ENCODE data around the gene PDCD7. TPM values are rescaled to one million over a fixed set of nuclear protein-coding genes. Genes with fewer than 3 reads are reported as not detected.

The PDCD7 gene
- total and polyA plus RNA-seq, 2 of the 13 experiments (the other 11 are each of a cell fraction or from before 2014, with no cell fraction given), result 10.1 to 14.7 TPM

DNA sequence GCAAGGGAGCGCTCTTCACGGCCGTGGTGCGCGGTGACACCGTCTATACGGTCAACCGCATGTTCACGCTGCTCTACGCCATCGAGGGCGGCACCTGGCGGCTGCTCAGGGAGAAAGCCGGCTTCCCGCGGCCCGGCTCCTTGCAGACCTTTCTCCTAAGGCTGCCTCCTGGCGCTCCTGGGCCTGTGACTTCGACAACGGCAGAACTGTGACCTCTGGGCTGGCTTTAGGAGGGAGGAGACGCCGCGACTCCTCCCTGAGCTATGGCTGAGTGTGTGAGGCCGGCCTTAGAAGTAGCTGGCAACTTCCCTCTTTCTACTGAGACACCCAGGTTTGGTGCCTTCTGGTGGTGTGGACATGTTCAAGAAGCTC, 55.6 kb downstream of the PDCD7 start (continued):
- TF ChIP-seq, protein P1, sequence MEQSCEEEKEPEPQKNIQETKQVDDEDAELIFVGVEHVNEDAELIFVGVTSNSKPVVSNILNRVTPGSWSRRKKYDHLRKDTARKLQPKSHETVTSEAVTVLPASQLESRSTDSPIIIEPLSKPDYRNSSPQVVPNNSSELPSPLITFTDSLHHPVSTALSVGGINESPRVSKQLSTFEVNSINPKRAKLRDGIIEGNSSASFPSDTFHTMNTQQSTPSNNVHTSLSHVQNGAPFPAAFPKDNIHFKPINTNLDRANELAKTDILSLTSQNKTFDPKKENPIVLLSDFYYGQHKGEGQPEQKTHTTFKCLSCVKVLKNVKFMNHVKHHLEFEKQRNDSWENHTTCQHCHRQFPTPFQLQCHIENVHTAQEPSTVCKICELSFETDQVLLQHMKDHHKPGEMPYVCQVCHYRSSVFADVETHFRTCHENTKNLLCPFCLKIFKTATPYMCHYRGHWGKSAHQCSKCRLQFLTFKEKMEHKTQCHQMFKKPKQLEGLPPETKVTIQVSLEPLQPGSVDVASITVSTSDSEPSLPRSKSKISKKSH (CRISPR knock-in tag; IDR thresholded peaks at IDR 0.05; ENCODE audit: borderline replicate concordance), result no peak
- TF ChIP-seq, protein P2, sequence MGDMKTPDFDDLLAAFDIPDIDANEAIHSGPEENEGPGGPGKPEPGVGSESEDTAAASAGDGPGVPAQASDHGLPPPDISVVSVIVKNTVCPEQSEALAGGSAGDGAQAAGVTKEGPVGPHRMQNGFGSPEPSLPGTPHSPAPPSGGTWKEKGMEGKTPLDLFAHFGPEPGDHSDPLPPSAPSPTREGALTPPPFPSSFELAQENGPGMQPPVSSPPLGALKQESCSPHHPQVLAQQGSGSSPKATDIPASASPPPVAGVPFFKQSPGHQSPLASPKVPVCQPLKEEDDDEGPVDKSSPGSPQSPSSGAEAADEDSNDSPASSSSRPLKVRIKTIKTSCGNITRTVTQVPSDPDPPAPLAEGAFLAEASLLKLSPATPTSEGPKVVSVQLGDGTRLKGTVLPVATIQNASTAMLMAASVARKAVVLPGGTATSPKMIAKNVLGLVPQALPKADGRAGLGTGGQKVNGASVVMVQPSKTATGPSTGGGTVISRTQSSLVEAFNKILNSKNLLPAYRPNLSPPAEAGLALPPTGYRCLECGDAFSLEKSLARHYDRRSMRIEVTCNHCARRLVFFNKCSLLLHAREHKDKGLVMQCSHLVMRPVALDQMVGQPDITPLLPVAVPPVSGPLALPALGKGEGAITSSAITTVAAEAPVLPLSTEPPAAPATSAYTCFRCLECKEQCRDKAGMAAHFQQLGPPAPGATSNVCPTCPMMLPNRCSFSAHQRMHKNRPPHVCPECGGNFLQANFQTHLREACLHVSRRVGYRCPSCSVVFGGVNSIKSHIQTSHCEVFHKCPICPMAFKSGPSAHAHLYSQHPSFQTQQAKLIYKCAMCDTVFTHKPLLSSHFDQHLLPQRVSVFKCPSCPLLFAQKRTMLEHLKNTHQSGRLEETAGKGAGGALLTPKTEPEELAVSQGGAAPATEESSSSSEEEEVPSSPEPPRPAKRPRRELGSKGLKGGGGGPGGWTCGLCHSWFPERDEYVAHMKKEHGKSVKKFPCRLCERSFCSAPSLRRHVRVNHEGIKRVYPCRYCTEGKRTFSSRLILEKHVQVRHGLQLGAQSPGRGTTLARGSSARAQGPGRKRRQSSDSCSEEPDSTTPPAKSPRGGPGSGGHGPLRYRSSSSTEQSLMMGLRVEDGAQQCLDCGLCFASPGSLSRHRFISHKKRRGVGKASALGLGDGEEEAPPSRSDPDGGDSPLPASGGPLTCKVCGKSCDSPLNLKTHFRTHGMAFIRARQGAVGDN (CRISPR knock-in tag; IDR thresholded peaks at IDR 0.05), result peak; percentile 43; the same call in 1 of the 2 replicates
- TF ChIP-seq, protein P3, sequence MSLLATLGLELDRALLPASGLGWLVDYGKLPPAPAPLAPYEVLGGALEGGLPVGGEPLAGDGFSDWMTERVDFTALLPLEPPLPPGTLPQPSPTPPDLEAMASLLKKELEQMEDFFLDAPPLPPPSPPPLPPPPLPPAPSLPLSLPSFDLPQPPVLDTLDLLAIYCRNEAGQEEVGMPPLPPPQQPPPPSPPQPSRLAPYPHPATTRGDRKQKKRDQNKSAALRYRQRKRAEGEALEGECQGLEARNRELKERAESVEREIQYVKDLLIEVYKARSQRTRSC (CRISPR knock-in tag; IDR thresholded peaks at IDR 0.05; ENCODE audit: low read depth), result no peak
- TF ChIP-seq SMAD1 (CRISPR knock-in tag; IDR thresholded peaks at IDR 0.05; ENCODE audit: borderline replicate concordance, low read depth) (no peak), ZNF607 (CRISPR knock-in tag; IDR thresholded peaks at IDR 0.05; ENCODE audit: borderline replicate concordance) (no peak), AGO1 (IDR thresholded peaks at IDR 0.05; ENCODE audit: low read depth, low read length, poor library complexity, severe bottlenecking) (no peak), ZBTB38 (CRISPR knock-in tag; IDR thresholded peaks at IDR 0.05) (0 out of 2 replicates have a peak, but pooled peaks have one; percentile 26), TSC22D2 (CRISPR knock-in tag; IDR thresholded peaks at IDR 0.05; ENCODE audit: borderline replicate concordance) (no peak), REPIN1 (CRISPR knock-in tag; IDR thresholded peaks at IDR 0.05; ENCODE audit: borderline replicate concordance, low read depth) (no peak), ZNF124 (CRISPR knock-in tag; IDR thresholded peaks at IDR 0.05) (no peak), STAT5B (CRISPR knock-in tag; IDR thresholded peaks at IDR 0.05) (no peak), NFIC (IDR thresholded peaks at IDR 0.05; ENCODE audit: low read length) (no peak), ZNF441 (CRISPR knock-in tag; IDR thresholded peaks at IDR 0.05; ENCODE audit: borderline replicate concordance) (no peak), ZSCAN29 (CRISPR knock-in tag; conservative IDR thresholded peaks at IDR 0.05) (0 out of 2 replicates have a peak, but pooled peaks have one; percentile 60)
- TF ChIP-seq, protein P4, sequence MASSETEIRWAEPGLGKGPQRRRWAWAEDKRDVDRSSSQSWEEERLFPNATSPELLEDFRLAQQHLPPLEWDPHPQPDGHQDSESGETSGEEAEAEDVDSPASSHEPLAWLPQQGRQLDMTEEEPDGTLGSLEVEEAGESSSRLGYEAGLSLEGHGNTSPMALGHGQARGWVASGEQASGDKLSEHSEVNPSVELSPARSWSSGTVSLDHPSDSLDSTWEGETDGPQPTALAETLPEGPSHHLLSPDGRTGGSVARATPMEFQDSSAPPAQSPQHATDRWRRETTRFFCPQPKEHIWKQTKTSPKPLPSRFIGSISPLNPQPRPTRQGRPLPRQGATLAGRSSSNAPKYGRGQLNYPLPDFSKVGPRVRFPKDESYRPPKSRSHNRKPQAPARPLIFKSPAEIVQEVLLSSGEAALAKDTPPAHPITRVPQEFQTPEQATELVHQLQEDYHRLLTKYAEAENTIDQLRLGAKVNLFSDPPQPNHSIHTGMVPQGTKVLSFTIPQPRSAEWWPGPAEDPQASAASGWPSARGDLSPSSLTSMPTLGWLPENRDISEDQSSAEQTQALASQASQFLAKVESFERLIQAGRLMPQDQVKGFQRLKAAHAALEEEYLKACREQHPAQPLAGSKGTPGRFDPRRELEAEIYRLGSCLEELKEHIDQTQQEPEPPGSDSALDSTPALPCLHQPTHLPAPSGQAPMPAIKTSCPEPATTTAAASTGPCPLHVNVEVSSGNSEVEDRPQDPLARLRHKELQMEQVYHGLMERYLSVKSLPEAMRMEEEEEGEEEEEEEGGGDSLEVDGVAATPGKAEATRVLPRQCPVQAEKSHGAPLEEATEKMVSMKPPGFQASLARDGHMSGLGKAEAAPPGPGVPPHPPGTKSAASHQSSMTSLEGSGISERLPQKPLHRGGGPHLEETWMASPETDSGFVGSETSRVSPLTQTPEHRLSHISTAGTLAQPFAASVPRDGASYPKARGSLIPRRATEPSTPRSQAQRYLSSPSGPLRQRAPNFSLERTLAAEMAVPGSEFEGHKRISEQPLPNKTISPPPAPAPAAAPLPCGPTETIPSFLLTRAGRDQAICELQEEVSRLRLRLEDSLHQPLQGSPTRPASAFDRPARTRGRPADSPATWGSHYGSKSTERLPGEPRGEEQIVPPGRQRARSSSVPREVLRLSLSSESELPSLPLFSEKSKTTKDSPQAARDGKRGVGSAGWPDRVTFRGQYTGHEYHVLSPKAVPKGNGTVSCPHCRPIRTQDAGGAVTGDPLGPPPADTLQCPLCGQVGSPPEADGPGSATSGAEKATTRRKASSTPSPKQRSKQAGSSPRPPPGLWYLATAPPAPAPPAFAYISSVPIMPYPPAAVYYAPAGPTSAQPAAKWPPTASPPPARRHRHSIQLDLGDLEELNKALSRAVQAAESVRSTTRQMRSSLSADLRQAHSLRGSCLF (CRISPR knock-in tag; IDR thresholded peaks at IDR 0.05; ENCODE audit: borderline replicate concordance), result no peak
- TF ChIP-seq, protein P5, sequence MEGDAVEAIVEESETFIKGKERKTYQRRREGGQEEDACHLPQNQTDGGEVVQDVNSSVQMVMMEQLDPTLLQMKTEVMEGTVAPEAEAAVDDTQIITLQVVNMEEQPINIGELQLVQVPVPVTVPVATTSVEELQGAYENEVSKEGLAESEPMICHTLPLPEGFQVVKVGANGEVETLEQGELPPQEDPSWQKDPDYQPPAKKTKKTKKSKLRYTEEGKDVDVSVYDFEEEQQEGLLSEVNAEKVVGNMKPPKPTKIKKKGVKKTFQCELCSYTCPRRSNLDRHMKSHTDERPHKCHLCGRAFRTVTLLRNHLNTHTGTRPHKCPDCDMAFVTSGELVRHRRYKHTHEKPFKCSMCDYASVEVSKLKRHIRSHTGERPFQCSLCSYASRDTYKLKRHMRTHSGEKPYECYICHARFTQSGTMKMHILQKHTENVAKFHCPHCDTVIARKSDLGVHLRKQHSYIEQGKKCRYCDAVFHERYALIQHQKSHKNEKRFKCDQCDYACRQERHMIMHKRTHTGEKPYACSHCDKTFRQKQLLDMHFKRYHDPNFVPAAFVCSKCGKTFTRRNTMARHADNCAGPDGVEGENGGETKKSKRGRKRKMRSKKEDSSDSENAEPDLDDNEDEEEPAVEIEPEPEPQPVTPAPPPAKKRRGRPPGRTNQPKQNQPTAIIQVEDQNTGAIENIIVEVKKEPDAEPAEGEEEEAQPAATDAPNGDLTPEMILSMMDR (CRISPR knock-in tag; IDR thresholded peaks at IDR 0.05), result peak; percentile 50

Data from HepG2 (cell line).